Activated CD8-positive, alpha-beta memory T cell treated with anti-CD3 and anti-CD28 coated beads, Interleukin-2, amount 50 U/mL, for 24 hours (primary cell): Measurements from ENCODE around the gene SLC49A4.

ENCODE experiments used
- DNase-seq: peaks from one replicate; pipeline ENCODE4 v3.0.0-alpha.2; 2020; ENCODE audit errors: extremely low read depth

Gene SLC49A4

GRCh38 chr3:122786066-122786465 is 8.8 kb upstream of the SLC49A4 start:
- no peak for DNase-seq

GRCh38 chr3:122787872-122788271 is 7.0 kb upstream of the SLC49A4 start:
- DNase-seq: no peak

GRCh38 chr3:122789585-122790273 is 5.1 kb upstream of the SLC49A4 start:
- no peak for DNase-seq

- peak; percentile 91 for DNase-seq
Measured at GRCh38 chr3:122793568-122794416, 1.1 kb upstream of the SLC49A4 start, which contains the start of gene HSPBAP1. Gene HSPBAP1, minus strand, starts transcription at chr3:122793831. Its CDS starts 151 bp downstream, at chr3:122793680.

GRCh38 chr3:122794483-122794778 is 438 bp upstream of the SLC49A4 start:
- no peak for DNase-seq

GRCh38 chr3:122795674-122796195 is 866 bp downstream of the SLC49A4 start:
- DNase-seq: no peak

- no peak for DNase-seq
Measured at GRCh38 chr3:122797291-122797690, 2.4 kb downstream of the SLC49A4 start.

GRCh38 chr3:122799322-122799721 is 4.5 kb downstream of the SLC49A4 start:
- no peak for DNase-seq

GRCh38 chr3:122800031-122800430 is 5.2 kb downstream of the SLC49A4 start:
- DNase-seq: no peak

- DNase-seq: no peak
Measured at GRCh38 chr3:122800706-122801237, 5.9 kb downstream of the SLC49A4 start.

- no peak for DNase-seq
Measured at GRCh38 chr3:122802323-122802722, 7.5 kb downstream of the SLC49A4 start.

- no peak for DNase-seq
Measured at GRCh38 chr3:122803977-122804376, 9.1 kb downstream of the SLC49A4 start.

GRCh38 chr3:122810734-122811133 is 15.9 kb downstream of the SLC49A4 start:
- DNase-seq: no peak

GRCh38 chr3:122816587-122816986 is 21.7 kb downstream of the SLC49A4 start:
- DNase-seq: no peak

- DNase-seq: no peak
Measured at GRCh38 chr3:122824465-122825381, 29.9 kb downstream of the SLC49A4 start.

- no peak for DNase-seq
Measured at GRCh38 chr3:122825460-122825859, 30.6 kb downstream of the SLC49A4 start.

GRCh38 chr3:122826278-122826677 is 31.4 kb downstream of the SLC49A4 start:
- no peak for DNase-seq

- DNase-seq: no peak
Measured at GRCh38 chr3:122828281-122828680, 33.4 kb downstream of the SLC49A4 start.

GRCh38 chr3:122835590-122835989 is 40.7 kb downstream of the SLC49A4 start:
- DNase-seq: no peak

GRCh38 chr3:122843604-122844003 is 48.7 kb downstream of the SLC49A4 start:
- DNase-seq: no peak

- DNase-seq: no peak
Measured at GRCh38 chr3:122857019-122857418, 62.1 kb downstream of the SLC49A4 start.

- DNase-seq: no peak
Measured at GRCh38 chr3:122858373-122858772, 63.5 kb downstream of the SLC49A4 start.
